Measurements from ENCODE around the gene PIK3C2G. TPM values are rescaled to one million over a fixed set of nuclear protein-coding genes. Genes with fewer than 3 reads are reported as not detected.

The PIK3C2G gene
- polyA plus RNA-seq, 2 of the 4 experiments (the other 2 are of a cell fraction): 0.01 TPM; not detected in 1

DNA sequence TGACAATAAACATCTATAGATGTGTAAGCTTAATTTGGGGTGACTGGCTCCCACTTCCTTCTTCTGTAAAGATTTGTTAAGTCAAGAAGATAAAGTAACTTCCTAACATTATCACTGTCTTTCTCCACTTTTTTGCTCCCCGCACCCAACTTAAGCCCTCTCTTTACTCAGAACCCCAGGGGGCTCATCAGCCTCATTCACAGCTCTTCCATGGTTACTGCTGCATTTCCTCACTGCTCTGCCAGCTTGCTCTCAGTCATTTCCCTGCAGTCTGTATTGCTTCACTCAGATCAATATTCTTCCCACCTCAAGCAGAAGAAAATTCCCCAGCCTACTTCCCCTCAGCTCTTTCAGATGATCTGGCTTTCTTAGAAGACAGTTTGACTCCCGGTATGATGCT is 102.0 kb downstream of the PIK3C2G start (continued):
- no peak for TF ChIP-seq CHD4 (IDR thresholded peaks at IDR 0.05; ENCODE audit: borderline replicate concordance)
- TF ChIP-seq CBX2 (IDR thresholded peaks at IDR 0.05; ENCODE audit: borderline replicate concordance, low read depth): no peak
- TF ChIP-seq NPAS2 (CRISPR knock-in tag; IDR thresholded peaks at IDR 0.05; ENCODE audit: borderline replicate concordance): no peak
- TF ChIP-seq, protein P1, sequence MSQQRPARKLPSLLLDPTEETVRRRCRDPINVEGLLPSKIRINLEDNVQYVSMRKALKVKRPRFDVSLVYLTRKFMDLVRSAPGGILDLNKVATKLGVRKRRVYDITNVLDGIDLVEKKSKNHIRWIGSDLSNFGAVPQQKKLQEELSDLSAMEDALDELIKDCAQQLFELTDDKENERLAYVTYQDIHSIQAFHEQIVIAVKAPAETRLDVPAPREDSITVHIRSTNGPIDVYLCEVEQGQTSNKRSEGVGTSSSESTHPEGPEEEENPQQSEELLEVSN (IDR thresholded peaks at IDR 0.05; ENCODE audit: borderline replicate concordance, low read depth): no peak
- no peak for TF ChIP-seq NR3C1 (IDR thresholded peaks at IDR 0.05)
- TF ChIP-seq, protein P2, sequence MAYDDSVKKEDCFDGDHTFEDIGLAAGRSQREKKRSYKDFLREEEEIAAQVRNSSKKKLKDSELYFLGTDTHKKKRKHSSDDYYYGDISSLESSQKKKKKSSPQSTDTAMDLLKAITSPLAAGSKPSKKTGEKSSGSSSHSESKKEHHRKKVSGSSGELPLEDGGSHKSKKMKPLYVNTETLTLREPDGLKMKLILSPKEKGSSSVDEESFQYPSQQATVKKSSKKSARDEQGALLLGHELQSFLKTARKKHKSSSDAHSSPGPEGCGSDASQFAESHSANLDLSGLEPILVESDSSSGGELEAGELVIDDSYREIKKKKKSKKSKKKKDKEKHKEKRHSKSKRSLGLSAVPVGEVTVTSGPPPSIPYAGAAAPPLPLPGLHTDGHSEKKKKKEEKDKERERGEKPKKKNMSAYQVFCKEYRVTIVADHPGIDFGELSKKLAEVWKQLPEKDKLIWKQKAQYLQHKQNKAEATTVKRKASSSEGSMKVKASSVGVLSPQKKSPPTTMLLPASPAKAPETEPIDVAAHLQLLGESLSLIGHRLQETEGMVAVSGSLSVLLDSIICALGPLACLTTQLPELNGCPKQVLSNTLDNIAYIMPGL (CRISPR knock-in tag; IDR thresholded peaks at IDR 0.05; ENCODE audit: borderline replicate concordance): no peak

DNA sequence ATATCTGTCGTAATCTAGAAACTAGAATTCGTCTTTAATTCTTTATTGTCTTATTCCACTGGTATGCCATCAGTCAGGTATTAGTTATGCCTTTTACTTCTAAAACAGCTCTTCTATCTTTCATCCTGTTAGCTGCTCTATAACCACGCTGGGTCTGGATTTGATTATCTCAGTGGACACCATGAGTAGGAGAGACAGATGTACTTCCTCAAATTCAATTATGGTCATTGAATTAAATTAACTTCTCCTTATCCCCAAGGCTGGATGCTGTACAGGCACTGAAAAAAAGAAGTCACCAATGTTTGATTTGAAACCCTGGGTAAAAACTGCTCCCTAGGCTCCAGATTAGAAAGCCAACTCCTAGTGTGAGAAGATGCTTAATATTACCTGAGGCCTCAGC is 107.3 kb downstream of the PIK3C2G start:
- no peak for ATAC-seq
- Histone ChIP-seq H3K4me3 (no peak overlapping the region), H3K4me2 (no peak overlapping the region), H3K9me3 (peaks cover 3% of the 10 kb centered on the region; the same call in 1 of the 3 replicates), H3K4me1 (no peaks in the 10 kb centered on the region), H3K27ac (no peak overlapping the region)
- ChIA-PET POLR2A (no interaction called here), CTCF (no interaction called here)
- no peak for TF ChIP-seq HOXB5 (CRISPR knock-in tag; IDR thresholded peaks at IDR 0.05)
- TF ChIP-seq, protein P3, sequence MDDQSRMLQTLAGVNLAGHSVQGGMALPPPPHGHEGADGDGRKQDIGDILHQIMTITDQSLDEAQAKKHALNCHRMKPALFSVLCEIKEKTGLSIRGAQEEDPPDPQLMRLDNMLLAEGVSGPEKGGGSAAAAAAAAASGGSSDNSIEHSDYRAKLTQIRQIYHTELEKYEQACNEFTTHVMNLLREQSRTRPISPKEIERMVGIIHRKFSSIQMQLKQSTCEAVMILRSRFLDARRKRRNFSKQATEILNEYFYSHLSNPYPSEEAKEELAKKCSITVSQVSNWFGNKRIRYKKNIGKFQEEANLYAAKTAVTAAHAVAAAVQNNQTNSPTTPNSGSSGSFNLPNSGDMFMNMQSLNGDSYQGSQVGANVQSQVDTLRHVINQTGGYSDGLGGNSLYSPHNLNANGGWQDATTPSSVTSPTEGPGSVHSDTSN (IDR thresholded peaks at IDR 0.05): no peak
- TF ChIP-seq RARB (CRISPR knock-in tag; IDR thresholded peaks at IDR 0.05): no peak
- no peak for TF ChIP-seq FOXS1 (CRISPR knock-in tag; IDR thresholded peaks at IDR 0.05)
- TF ChIP-seq MAFK (IDR thresholded peaks at IDR 0.05; ENCODE audit: partially characterized antibody): no peak
- no peak for TF ChIP-seq MYC (IDR thresholded peaks at IDR 0.05; ENCODE audit: borderline replicate concordance, low read length)
- no peak for TF ChIP-seq FOSL2 (IDR thresholded peaks at IDR 0.05)
- no peak for TF ChIP-seq FOSL2 (CRISPR knock-in tag; IDR thresholded peaks at IDR 0.05)
- TF ChIP-seq CHD4 (IDR thresholded peaks at IDR 0.05; ENCODE audit: borderline replicate concordance): no peak
- no peak for TF ChIP-seq KDM5A (IDR thresholded peaks at IDR 0.05)
- TF ChIP-seq TFCP2L1 (CRISPR knock-in tag; IDR thresholded peaks at IDR 0.05): no peak
- no peak for TF ChIP-seq RFX5 (IDR thresholded peaks at IDR 0.05)
- no peak for TF ChIP-seq SREBF2 (IDR thresholded peaks at IDR 0.05)
- no peak for TF ChIP-seq EHF (CRISPR knock-in tag; IDR thresholded peaks at IDR 0.05)
- TF ChIP-seq JUN (IDR thresholded peaks at IDR 0.05): no peak
- no peak for DNase-seq (ENCODE audit: low read depth in 1 of 2, low spot score in 1 of 2)
- FAIRE-seq: no peak
- WGBS (ENCODE audit: missing lambda C conversion rate): 46% methylated on average over 3 of the region's 3 CpGs

DNA sequence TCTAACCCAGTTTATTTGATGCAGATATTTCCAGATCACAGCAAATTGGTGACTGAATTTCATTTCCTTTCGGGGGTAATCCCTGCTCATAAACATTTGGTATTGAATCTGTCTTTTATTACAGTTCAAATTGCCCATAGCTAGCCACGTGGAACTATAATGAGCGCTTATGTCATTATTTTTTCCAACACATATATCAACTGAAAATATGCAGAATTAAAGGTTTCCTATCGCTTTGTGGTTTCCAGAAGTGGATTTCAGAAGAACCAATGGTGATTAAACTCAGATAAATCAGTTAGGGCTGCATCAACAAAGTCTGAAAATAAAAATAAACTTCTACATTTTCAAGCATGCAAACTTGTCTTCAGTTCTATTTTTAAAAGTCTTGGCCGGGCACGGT is 111.9 kb downstream of the PIK3C2G start:
- CTCF ChIA-PET: no interaction called here
- no peak for ATAC-seq
- H3K4me3 ChIP-seq: no peak overlapping the region
- POLR2A ChIA-PET: no interaction called here
- 45% methylated on average over 6 of the region's 6 CpGs for WGBS (ENCODE audit: missing lambda C conversion rate)
- H3K4me2 ChIP-seq: no peak overlapping the region
- no peaks in the 10 kb centered on the region for H3K4me1 ChIP-seq
- DNase-seq (ENCODE audit: low read depth in 1 of 2, low spot score in 1 of 2): no peak
- FAIRE-seq: no peak
- H3K27ac ChIP-seq: no peak overlapping the region
- H3K9me3 ChIP-seq: 0 out of 3 replicates have a peak, but pooled peaks cover 5% of the 10 kb centered on the region
- TF ChIP-seq POLR2AphosphoS2 (conservative IDR thresholded peaks at IDR 0.05; ENCODE audit: low read length) (no peak), RARB (CRISPR knock-in tag; IDR thresholded peaks at IDR 0.05) (no peak), MAZ (IDR thresholded peaks at IDR 0.05; ENCODE audit: borderline replicate concordance, low read depth, low read length) (no peak), HOXB5 (CRISPR knock-in tag; IDR thresholded peaks at IDR 0.05) (no peak), ZC3H11A (IDR thresholded peaks at IDR 0.05) (no peak), SREBF2 (IDR thresholded peaks at IDR 0.05) (no peak), TP53 (CRISPR knock-in tag; IDR thresholded peaks at IDR 0.05) (no peak), HOXA7 (CRISPR knock-in tag; IDR thresholded peaks at IDR 0.05) (no peak), NFE2L2 (conservative IDR thresholded peaks at IDR 0.05; ENCODE audit: low read length) (no peak), KDM5A (IDR thresholded peaks at IDR 0.05) (no peak), RAD21 (conservative IDR thresholded peaks at IDR 0.05 in 1 of 2, IDR thresholded peaks at IDR 0.05 in 1 of 2) (no peak), HEYL (CRISPR knock-in tag; IDR thresholded peaks at IDR 0.05) (no peak)
- TF ChIP-seq, protein P4, sequence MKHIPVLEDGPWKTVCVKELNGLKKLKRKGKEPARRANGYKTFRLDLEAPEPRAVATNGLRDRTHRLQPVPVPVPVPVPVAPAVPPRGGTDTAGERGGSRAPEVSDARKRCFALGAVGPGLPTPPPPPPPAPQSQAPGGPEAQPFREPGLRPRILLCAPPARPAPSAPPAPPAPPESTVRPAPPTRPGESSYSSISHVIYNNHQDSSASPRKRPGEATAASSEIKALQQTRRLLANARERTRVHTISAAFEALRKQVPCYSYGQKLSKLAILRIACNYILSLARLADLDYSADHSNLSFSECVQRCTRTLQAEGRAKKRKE (CRISPR knock-in tag; IDR thresholded peaks at IDR 0.05; ENCODE audit: low read depth): no peak
- TF ChIP-seq, protein P5, sequence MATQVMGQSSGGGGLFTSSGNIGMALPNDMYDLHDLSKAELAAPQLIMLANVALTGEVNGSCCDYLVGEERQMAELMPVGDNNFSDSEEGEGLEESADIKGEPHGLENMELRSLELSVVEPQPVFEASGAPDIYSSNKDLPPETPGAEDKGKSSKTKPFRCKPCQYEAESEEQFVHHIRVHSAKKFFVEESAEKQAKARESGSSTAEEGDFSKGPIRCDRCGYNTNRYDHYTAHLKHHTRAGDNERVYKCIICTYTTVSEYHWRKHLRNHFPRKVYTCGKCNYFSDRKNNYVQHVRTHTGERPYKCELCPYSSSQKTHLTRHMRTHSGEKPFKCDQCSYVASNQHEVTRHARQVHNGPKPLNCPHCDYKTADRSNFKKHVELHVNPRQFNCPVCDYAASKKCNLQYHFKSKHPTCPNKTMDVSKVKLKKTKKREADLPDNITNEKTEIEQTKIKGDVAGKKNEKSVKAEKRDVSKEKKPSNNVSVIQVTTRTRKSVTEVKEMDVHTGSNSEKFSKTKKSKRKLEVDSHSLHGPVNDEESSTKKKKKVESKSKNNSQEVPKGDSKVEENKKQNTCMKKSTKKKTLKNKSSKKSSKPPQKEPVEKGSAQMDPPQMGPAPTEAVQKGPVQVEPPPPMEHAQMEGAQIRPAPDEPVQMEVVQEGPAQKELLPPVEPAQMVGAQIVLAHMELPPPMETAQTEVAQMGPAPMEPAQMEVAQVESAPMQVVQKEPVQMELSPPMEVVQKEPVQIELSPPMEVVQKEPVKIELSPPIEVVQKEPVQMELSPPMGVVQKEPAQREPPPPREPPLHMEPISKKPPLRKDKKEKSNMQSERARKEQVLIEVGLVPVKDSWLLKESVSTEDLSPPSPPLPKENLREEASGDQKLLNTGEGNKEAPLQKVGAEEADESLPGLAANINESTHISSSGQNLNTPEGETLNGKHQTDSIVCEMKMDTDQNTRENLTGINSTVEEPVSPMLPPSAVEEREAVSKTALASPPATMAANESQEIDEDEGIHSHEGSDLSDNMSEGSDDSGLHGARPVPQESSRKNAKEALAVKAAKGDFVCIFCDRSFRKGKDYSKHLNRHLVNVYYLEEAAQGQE (IDR thresholded peaks at IDR 0.05): no peak
